Brain microvascular endothelial cell (primary cell): ENCODE measurements around the gene CCM2.

Experiments
- DNase-seq: peaks from one replicate; pipeline ENCODE4 v3.0.0-alpha.2; 2020
- H3K27ac ChIP-seq: fragments of 250-450 bp; sonication (Bioruptor Pico); 2 replicates; pipeline ENCODE4 v1.5.1; 2020; ENCODE audit warnings: mild to moderate bottlenecking, moderate library complexity
- H3K27me3 ChIP-seq: fragments of 250-450 bp; sonication (Bioruptor Pico); replicated peaks from 2 replicates; pipeline ENCODE4 v1.5.1; 2020; ENCODE audit warnings: mild to moderate bottlenecking
- H3K36me3 ChIP-seq: fragments of 250-450 bp; sonication (Bioruptor Pico); replicated peaks from 2 replicates; pipeline ENCODE4 v1.5.1; 2020; ENCODE audit warnings: mild to moderate bottlenecking
- H3K4me3 ChIP-seq: 2 replicates; pipeline ENCODE4 v1.5.1; 2011; ENCODE audit warnings: low read depth, mild to moderate bottlenecking, control low read depth, low read length, moderate library complexity
- in situ Hi-C: cut with HindIII; loops from 2 replicates; pipeline ENCODE4 v1.10.0; 2017; ENCODE audit warnings: low sequenced_read_pairs, low pct_ligation_motif_present
- TF ChIP-seq, protein P1 (sequence below): IDR thresholded peaks from 2 replicates; pipeline ENCODE4 v1.5.1; 2011; ENCODE audit warnings: low read depth, mild to moderate bottlenecking, moderate library complexity, low read length, control low read depth, inconsistent platforms; ENCODE audit errors: missing control alignments

Gene CCM2

GRCh38 chr7:44959433-44959951 is 40.5 kb upstream of the CCM2 start:
- TF ChIP-seq, protein P1, sequence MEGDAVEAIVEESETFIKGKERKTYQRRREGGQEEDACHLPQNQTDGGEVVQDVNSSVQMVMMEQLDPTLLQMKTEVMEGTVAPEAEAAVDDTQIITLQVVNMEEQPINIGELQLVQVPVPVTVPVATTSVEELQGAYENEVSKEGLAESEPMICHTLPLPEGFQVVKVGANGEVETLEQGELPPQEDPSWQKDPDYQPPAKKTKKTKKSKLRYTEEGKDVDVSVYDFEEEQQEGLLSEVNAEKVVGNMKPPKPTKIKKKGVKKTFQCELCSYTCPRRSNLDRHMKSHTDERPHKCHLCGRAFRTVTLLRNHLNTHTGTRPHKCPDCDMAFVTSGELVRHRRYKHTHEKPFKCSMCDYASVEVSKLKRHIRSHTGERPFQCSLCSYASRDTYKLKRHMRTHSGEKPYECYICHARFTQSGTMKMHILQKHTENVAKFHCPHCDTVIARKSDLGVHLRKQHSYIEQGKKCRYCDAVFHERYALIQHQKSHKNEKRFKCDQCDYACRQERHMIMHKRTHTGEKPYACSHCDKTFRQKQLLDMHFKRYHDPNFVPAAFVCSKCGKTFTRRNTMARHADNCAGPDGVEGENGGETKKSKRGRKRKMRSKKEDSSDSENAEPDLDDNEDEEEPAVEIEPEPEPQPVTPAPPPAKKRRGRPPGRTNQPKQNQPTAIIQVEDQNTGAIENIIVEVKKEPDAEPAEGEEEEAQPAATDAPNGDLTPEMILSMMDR = no peak
- no peak for DNase-seq
- peaks cover 9% of the 10 kb centered on the region for H3K27me3 ChIP-seq
- H3K36me3 ChIP-seq = no peaks in the 10 kb centered on the region
- in situ Hi-C loops = no loop called here
- H3K4me3 ChIP-seq = no peak overlapping the region
- no peak overlapping the region for H3K27ac ChIP-seq

- TF ChIP-seq, protein P1 = no peak
- in situ Hi-C loops = no loop called here
- H3K27me3 ChIP-seq = peaks cover 9% of the 10 kb centered on the region
- DNase-seq = no peak
- H3K36me3 ChIP-seq = no peaks in the 10 kb centered on the region
- no peak overlapping the region for H3K27ac ChIP-seq
- no peak overlapping the region for H3K4me3 ChIP-seq
Observed at GRCh38 chr7:44960011-44960580, 39.9 kb upstream of the CCM2 start.

DNA sequence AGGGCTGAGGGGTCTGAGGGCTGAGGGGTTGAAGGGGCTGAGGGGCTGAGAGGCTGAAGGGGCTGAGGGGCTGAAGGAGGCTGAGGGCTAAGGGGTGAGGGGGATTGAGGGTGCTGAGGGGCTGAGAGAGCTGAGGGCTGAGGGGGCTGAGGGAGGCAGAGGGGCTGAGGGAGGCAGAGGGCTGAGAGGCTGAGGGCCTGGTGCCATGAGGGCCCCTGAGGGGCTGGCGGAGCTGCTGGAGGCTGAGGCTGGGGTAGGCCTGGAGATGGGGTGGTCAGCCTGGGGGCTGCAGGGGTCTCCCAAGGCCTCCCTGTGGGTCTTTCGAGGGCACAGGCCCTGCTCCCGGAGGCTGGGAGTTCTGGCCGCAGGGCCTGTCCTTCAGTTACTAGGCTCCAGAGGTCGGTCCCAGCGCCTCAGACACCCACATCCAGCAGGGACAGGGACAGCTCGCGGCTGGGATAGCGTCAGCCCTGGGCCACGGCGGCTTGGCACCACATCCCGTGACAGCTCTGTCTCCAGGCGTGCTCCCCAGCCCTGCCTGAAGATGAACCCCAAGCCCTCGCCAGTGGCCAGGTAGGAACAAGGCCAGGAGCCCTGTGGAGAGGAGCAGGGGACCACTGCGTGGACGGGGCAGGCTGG is 38.0 kb upstream of the CCM2 start:
- no peak overlapping the region for H3K4me3 ChIP-seq
- in situ Hi-C loops = no loop called here
- H3K27ac ChIP-seq = no peak overlapping the region
- peaks cover 9% of the 10 kb centered on the region for H3K27me3 ChIP-seq
- TF ChIP-seq, protein P1 = no peak
- no peaks in the 10 kb centered on the region for H3K36me3 ChIP-seq
- no peak for DNase-seq

DNA sequence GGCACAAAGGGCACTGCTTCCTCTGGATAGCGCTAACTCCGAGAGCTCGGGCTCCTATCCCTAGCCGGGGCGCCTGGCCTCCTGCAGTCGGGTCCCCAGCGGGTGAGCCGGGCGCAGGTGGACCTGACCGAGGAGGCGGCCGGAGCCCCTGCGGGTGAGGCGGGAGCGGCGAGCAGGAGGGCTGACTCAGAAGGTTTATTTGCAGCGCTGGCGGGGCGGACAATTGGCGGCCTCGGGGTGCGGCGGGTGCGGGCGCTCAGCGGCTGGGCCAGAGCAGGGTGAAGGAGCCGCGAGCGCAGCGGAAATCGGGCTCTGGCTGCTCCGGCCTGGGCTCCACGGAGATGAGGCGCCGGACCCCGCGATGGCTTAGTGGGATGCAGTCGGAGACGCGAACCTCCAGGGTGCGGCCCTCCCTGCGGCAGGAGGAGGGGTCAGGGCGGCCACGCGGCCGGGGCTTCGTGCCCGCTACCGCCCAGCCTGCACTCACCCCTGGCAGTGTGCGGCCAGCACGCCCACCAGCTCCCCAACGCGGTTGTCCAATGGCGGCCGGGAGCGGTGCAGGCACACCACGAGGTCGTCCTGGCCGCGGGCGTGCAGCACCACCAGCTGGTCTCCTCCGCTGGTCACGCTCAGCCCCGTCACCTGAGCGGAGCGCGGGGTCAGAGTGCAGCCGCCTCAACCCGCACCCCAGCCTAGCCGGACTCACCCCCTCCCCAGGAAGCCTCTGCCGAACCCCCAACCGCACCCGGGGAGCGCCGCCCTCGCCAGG is 37.3 kb upstream of the CCM2 start:
- no peak overlapping the region for H3K27ac ChIP-seq
- no peak for DNase-seq
- H3K27me3 ChIP-seq = peaks cover 9% of the 10 kb centered on the region
- no peaks in the 10 kb centered on the region for H3K36me3 ChIP-seq
- in situ Hi-C loops = no loop called here
- TF ChIP-seq, protein P1 = peak; percentile 10
- peak overlapping the region; percentile 50 for H3K4me3 ChIP-seq

DNA sequence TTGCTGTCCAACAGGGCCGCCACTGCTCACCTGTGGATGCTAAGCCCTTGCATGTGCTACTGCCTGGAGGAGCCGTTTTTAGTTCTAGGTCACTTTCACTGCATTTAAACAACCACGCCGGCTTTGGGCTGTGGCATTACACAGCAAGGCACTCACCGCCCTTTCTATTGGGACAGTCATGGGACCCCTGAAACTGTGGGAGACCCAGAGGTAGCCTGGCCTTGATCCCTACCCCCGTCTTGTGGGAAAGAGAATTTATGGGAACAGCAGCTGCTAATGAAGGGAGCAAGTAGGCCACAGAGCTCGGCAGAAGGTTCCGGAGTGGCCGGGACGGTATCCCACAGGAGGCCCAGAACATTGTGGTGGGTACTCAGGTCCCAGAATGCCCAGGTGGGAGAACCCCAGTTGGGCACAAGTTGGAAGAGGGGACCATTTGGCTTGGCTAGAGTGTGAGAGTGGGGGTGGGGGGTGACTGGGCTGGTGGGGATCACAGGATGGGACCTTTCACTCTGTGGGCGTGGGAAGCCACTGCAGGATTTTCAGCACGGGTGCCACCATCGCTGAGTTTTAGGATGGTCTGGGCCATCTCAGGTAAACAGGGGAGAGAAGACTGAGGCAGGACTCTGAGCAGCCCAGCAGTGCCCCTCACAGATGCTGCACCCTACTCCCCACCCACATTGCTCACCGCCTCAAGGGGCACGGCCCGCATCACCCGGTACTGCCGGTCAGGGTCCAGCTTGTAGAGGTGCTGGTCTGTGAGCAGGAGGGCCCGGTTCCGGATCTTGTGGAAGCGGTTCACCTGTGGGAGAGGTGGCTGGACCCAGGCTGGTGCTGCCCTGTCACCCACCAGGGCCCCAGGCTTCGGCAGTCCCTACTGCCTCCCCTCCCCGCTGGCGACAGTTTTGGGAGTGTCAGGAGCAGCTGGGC is 36.4 kb upstream of the CCM2 start:
- peaks cover 9% of the 10 kb centered on the region for H3K27me3 ChIP-seq
- no peak for DNase-seq
- no peak overlapping the region for H3K27ac ChIP-seq
- in situ Hi-C loops = no loop called here
- TF ChIP-seq, protein P1 = no peak
- no peaks in the 10 kb centered on the region for H3K36me3 ChIP-seq
- H3K4me3 ChIP-seq = no peak overlapping the region
